ENCODE results near the gene SEC22A.

DNA sequence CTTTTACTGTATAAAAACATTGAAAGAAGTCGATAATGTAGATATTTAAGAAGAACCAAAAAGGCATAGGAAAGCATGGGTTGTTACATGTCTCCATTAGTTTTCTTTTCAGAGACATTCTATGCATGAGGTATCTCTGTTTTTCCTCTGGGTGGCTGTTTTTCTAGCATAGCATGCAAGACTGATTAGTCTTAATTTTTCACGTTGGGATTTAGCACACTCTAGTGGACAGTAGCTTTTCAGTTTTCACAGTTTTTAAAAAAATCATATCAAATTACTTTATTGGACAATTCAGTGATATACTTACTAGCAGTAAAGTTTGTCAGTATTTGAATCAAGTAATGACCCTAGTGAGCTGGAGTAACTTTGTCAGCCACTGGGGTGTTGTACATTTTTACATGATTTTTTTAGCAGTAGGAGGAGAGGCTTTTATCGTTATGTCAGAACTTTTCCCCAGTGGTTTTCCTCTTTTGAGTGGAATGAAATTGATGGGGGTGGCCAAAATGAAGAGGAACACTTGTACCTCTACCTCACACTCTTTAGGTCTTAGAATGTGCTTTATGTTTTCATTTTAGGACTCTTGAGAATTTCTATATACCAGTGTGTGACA lies 57.2 kb downstream of the SEC22A start:
- TF ChIP-seq, protein P1, sequence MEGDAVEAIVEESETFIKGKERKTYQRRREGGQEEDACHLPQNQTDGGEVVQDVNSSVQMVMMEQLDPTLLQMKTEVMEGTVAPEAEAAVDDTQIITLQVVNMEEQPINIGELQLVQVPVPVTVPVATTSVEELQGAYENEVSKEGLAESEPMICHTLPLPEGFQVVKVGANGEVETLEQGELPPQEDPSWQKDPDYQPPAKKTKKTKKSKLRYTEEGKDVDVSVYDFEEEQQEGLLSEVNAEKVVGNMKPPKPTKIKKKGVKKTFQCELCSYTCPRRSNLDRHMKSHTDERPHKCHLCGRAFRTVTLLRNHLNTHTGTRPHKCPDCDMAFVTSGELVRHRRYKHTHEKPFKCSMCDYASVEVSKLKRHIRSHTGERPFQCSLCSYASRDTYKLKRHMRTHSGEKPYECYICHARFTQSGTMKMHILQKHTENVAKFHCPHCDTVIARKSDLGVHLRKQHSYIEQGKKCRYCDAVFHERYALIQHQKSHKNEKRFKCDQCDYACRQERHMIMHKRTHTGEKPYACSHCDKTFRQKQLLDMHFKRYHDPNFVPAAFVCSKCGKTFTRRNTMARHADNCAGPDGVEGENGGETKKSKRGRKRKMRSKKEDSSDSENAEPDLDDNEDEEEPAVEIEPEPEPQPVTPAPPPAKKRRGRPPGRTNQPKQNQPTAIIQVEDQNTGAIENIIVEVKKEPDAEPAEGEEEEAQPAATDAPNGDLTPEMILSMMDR (IDR thresholded peaks at IDR 0.05) = peak; percentile 57
- no peak for TF ChIP-seq EZH2 (IDR thresholded peaks at IDR 0.05; ENCODE audit: borderline replicate concordance, insufficient read depth, low read depth, low read length, poor library complexity, severe bottlenecking)

Measured in B cell (primary cell).